HL-60 (cell line): Measurements from ENCODE around the gene IGSF9.

Experiments used
- CTCF ChIP-seq: IDR thresholded peaks from one replicate; pipeline ENCODE4 v1.5.1; 2011; ENCODE audit warnings: low read length, control low read depth, inconsistent platforms; ENCODE audit not compliant: insufficient read depth
- GABPA ChIP-seq: IDR thresholded peaks from 2 replicates; pipeline ENCODE4 v1.6.1; 2012; ENCODE audit warnings: low read depth
- POLR2AphosphoS5 ChIP-seq: IDR thresholded peaks from 2 replicates; pipeline ENCODE4 v1.6.1; 2012; ENCODE audit warnings: low read depth
- REST ChIP-seq: IDR thresholded peaks from 2 replicates; pipeline ENCODE4 v1.6.1; 2012; ENCODE audit warnings: low read depth; ENCODE audit not compliant: insufficient replicate concordance

GRCh38 chr1:159979257-159979656, 33.8 kb upstream of the IGSF9 start:
- TF ChIP-seq POLR2AphosphoS5 (no peak), CTCF (no peak), REST (no peak), GABPA (no peak)
